ENCODE measurements around the gene JMJD4.

The JMJD4 gene

GRCh38 chr1:227742738-227743715 lies 7.9 kb upstream of the JMJD4 start:
- Histone ChIP-seq H3K27ac (ENCODE audit: low read length) (no peak overlapping the region), H3K36me3 (ENCODE audit: insufficient read depth, low read length) (peaks cover 30% of the 10 kb centered on the region), H3K4me2 (ENCODE audit: insufficient read depth, low read length) (no peak overlapping the region), H4K20me1 (ENCODE audit: insufficient read depth, low read length) (peaks cover 77% of the 10 kb centered on the region), H3K79me2 (ENCODE audit: insufficient read depth, low read length) (peaks cover 92% of the 10 kb centered on the region), H2AFZ (ENCODE audit: low read depth, low read length) (no peak overlapping the region), H3K9ac (ENCODE audit: low read depth, low read length) (no peak overlapping the region), H3K4me3 (ENCODE audit: low read depth in 1 of 2, low read length in 2 of 2) (no peak overlapping the region), H3K9me3 (ENCODE audit: insufficient read depth, low read length, severe bottlenecking) (no peaks in the 10 kb centered on the region), H3K4me1 (ENCODE audit: insufficient read depth, low read length) (no peaks in the 10 kb centered on the region; the same call in 1 of the 2 replicates), H3K27me3 (ENCODE audit: insufficient read depth, low read length, poor library complexity) (no peaks in the 10 kb centered on the region)
- TF ChIP-seq EZH2 (IDR thresholded peaks at IDR 0.05; ENCODE audit: borderline replicate concordance, low read depth, low read length, severe bottlenecking) = no peak
- no peak for TF ChIP-seq CTCF (IDR thresholded peaks at IDR 0.05; ENCODE audit: borderline replicate concordance, extremely low read depth, low read length, poor library complexity, severe bottlenecking)
- DNase-seq = no peak
- ATAC-seq (ENCODE audit: insufficient read depth, low read depth) = no peak

- H3K27me3 ChIP-seq (ENCODE audit: insufficient read depth, low read length, poor library complexity) = no peaks in the 10 kb centered on the region
- peaks cover 96% of the 10 kb centered on the region for H3K79me2 ChIP-seq (ENCODE audit: insufficient read depth, low read length)
- no peak overlapping the region for H3K4me2 ChIP-seq (ENCODE audit: insufficient read depth, low read length)
- H3K9ac ChIP-seq (ENCODE audit: low read depth, low read length) = no peak overlapping the region
- H3K4me1 ChIP-seq (ENCODE audit: insufficient read depth, low read length) = peaks cover 13% of the 10 kb centered on the region
- no peak overlapping the region for H3K27ac ChIP-seq (ENCODE audit: low read length)
- no peak overlapping the region for H2AFZ ChIP-seq (ENCODE audit: low read depth, low read length)
- peaks cover 20% of the 10 kb centered on the region for H3K36me3 ChIP-seq (ENCODE audit: insufficient read depth, low read length)
- H3K4me3 ChIP-seq (ENCODE audit: low read depth in 1 of 2, low read length in 2 of 2) = no peak overlapping the region
- H4K20me1 ChIP-seq (ENCODE audit: insufficient read depth, low read length) = peaks cover 66% of the 10 kb centered on the region
- DNase-seq (no peak), ATAC-seq (ENCODE audit: insufficient read depth, low read depth) (no peak)
- TF ChIP-seq EZH2 (IDR thresholded peaks at IDR 0.05; ENCODE audit: borderline replicate concordance, low read depth, low read length, severe bottlenecking) = no peak
- TF ChIP-seq CTCF (IDR thresholded peaks at IDR 0.05; ENCODE audit: borderline replicate concordance, extremely low read depth, low read length, poor library complexity, severe bottlenecking) = no peak
- H3K9me3 ChIP-seq (ENCODE audit: insufficient read depth, low read length, severe bottlenecking) = no peaks in the 10 kb centered on the region
These were observed 6.2 kb upstream of the JMJD4 start for GRCh38 chr1:227741166-227741870.

GRCh38 chr1:227740401-227740960 lies 5.4 kb upstream of the JMJD4 start:
- Histone ChIP-seq H3K4me1 (ENCODE audit: insufficient read depth, low read length) (peaks cover 20% of the 10 kb centered on the region), H2AFZ (ENCODE audit: low read depth, low read length) (no peak overlapping the region), H3K27me3 (ENCODE audit: insufficient read depth, low read length, poor library complexity) (no peaks in the 10 kb centered on the region), H3K4me2 (ENCODE audit: insufficient read depth, low read length) (no peak overlapping the region), H3K79me2 (ENCODE audit: insufficient read depth, low read length) (peaks cover 96% of the 10 kb centered on the region), H3K4me3 (ENCODE audit: low read depth in 1 of 2, low read length in 2 of 2) (no peak overlapping the region), H3K27ac (ENCODE audit: low read length) (no peak overlapping the region), H3K9ac (ENCODE audit: low read depth, low read length) (no peak overlapping the region), H4K20me1 (ENCODE audit: insufficient read depth, low read length) (peaks cover 58% of the 10 kb centered on the region), H3K9me3 (ENCODE audit: insufficient read depth, low read length, severe bottlenecking) (no peaks in the 10 kb centered on the region), H3K36me3 (ENCODE audit: insufficient read depth, low read length) (peaks cover 20% of the 10 kb centered on the region)
- ATAC-seq (ENCODE audit: insufficient read depth, low read depth) = no peak
- no peak for TF ChIP-seq CTCF (IDR thresholded peaks at IDR 0.05; ENCODE audit: borderline replicate concordance, extremely low read depth, low read length, poor library complexity, severe bottlenecking)
- no peak for TF ChIP-seq EZH2 (IDR thresholded peaks at IDR 0.05; ENCODE audit: borderline replicate concordance, low read depth, low read length, severe bottlenecking)
- DNase-seq = no peak

All from DND-41 (cell line).